Neuronal stem cell (in vitro differentiated cells): ENCODE measurements around the gene SKP2.

ENCODE experiments used
- DNase-seq: peaks from one replicate; pipeline ENCODE4 v3.0.0-alpha.2; 2013; ENCODE audit warnings: low spot score
- H2AFZ ChIP-seq: one replicate; pipeline ENCODE4 v1.6.1; 2013; ENCODE audit warnings: mild to moderate bottlenecking, low read length, inconsistent platforms
- H2AK5ac ChIP-seq: 2 replicates; pipeline ENCODE4 v1.6.1; 2013; ENCODE audit warnings: low read depth, mild to moderate bottlenecking, inconsistent platforms, low read length, moderate library complexity, mixed read lengths
- H2BK120ac ChIP-seq: 2 replicates; pipeline ENCODE4 v1.6.1; 2013; ENCODE audit warnings: low read depth, mild to moderate bottlenecking, inconsistent platforms, low read length, moderate library complexity, mixed read lengths
- H2BK12ac ChIP-seq: one replicate; pipeline ENCODE4 v1.6.1; 2013; ENCODE audit warnings: low read length, inconsistent platforms
- H2BK15ac ChIP-seq: 2 replicates; pipeline ENCODE4 v1.6.1; 2013; ENCODE audit warnings: mild to moderate bottlenecking, low read length, inconsistent platforms, mixed read lengths
- H2BK5ac ChIP-seq: one replicate; pipeline ENCODE4 v1.6.1; 2013; ENCODE audit warnings: inconsistent platforms, mild to moderate bottlenecking, low read length, moderate library complexity
- H3K14ac ChIP-seq: one replicate; pipeline ENCODE4 v1.6.1; 2013; ENCODE audit warnings: low read length, inconsistent platforms
- H3K18ac ChIP-seq: 2 replicates; pipeline ENCODE4 v1.6.1; 2013; ENCODE audit warnings: low read length, inconsistent platforms
- H3K23ac ChIP-seq: 2 replicates; pipeline ENCODE4 v1.6.1; 2013; ENCODE audit warnings: low read depth, mild to moderate bottlenecking, mixed read lengths, low read length, inconsistent platforms; ENCODE audit not compliant: poor library complexity
- H3K27ac ChIP-seq: replicated peaks from 3 replicates; pipeline ENCODE4 v1.5.1; 2013; ENCODE audit warnings: low read length, inconsistent platforms
- H3K27me3 ChIP-seq, 3 experiments: 2 replicates each; pipeline ENCODE4 v1.6.1; 2013; ENCODE audit warnings: low read length in 3 of 3, mild to moderate bottlenecking in 2 of 3, inconsistent platforms in 1 of 3, low read depth in 1 of 3, mixed read lengths in 1 of 3, moderate library complexity in 1 of 3; ENCODE audit not compliant: control insufficient read depth in 3 of 3, insufficient read depth in 3 of 3
- H3K36me3 ChIP-seq, 2 donors: replicated peaks in 1 of 2; 2 replicates each; pipeline ENCODE4 v1.6.1; 2013; ENCODE audit warnings: low read length in 2 of 2; ENCODE audit not compliant: control insufficient read depth in 2 of 2, insufficient read depth in 2 of 2
- H3K4ac ChIP-seq: 2 replicates; pipeline ENCODE4 v1.6.1; 2013; ENCODE audit warnings: inconsistent platforms, mild to moderate bottlenecking, low read length, moderate library complexity
- H3K4me1 ChIP-seq, 2 donors: 1 replicate in 1 of 2; 2 replicates in 1 of 2; pipeline ENCODE4 v1.6.1; 2013; ENCODE audit warnings: low read length in 2 of 2, low read depth in 1 of 2; ENCODE audit not compliant: control insufficient read depth in 2 of 2, insufficient read depth in 1 of 2
- H3K4me2 ChIP-seq: one replicate; pipeline ENCODE4 v1.6.1; 2013; ENCODE audit warnings: mild to moderate bottlenecking, low read length, inconsistent platforms; ENCODE audit not compliant: insufficient read depth, poor library complexity, severe bottlenecking
- H3K4me3 ChIP-seq, 2 donors: 2 replicates each; pipeline ENCODE4 v1.5.1; 2013; ENCODE audit warnings: low read length in 2 of 2, mild to moderate bottlenecking in 2 of 2, inconsistent platforms in 1 of 2, moderate library complexity in 1 of 2
- H3K79me1 ChIP-seq: one replicate; pipeline ENCODE4 v1.6.1; 2013; ENCODE audit warnings: low read depth, mild to moderate bottlenecking, inconsistent platforms, low read length, moderate library complexity
- H3K9ac ChIP-seq: one replicate; pipeline ENCODE4 v1.6.1; 2013; ENCODE audit warnings: mild to moderate bottlenecking, low read depth, low read length, inconsistent platforms; ENCODE audit not compliant: poor library complexity
- H3K9me3 ChIP-seq, 2 donors: replicated peaks in 1 of 2; 2 replicates each; pipeline versions ENCODE3 to v1.6.1; 2013; ENCODE audit warnings: low read length in 2 of 2, mild to moderate bottlenecking in 2 of 2, inconsistent platforms in 1 of 2, low read depth in 1 of 2, mixed read lengths in 1 of 2, moderate library complexity in 1 of 2; ENCODE audit not compliant: control insufficient read depth in 2 of 2, insufficient read depth in 1 of 2
- H4K8ac ChIP-seq: one replicate; pipeline ENCODE4 v1.6.1; 2013; ENCODE audit warnings: low read depth, mild to moderate bottlenecking, inconsistent platforms, low read length, moderate library complexity
- H4K91ac ChIP-seq: one replicate; pipeline ENCODE4 v1.6.1; 2013; ENCODE audit warnings: low read length, low read depth, mild to moderate bottlenecking, inconsistent platforms; ENCODE audit not compliant: poor library complexity
- WGBS, 2 donors: extraction: QIAGEN DNeasy Blood & Tissue Kit; methylation state at CpG; one replicate each; pipeline ENCODE4 v1.1.7; 2013; ENCODE audit warnings: missing lambda C conversion rate in 2 of 2, mixed read lengths in 1 of 2; ENCODE audit not compliant: insufficient read length in 2 of 2, insufficient replicate concordance in 1 of 2; ENCODE audit errors: extremely low coverage in 2 of 2; 5-methylcytosine and 5-hydroxymethylcytosine counted together

SKP2 gene

DNA sequence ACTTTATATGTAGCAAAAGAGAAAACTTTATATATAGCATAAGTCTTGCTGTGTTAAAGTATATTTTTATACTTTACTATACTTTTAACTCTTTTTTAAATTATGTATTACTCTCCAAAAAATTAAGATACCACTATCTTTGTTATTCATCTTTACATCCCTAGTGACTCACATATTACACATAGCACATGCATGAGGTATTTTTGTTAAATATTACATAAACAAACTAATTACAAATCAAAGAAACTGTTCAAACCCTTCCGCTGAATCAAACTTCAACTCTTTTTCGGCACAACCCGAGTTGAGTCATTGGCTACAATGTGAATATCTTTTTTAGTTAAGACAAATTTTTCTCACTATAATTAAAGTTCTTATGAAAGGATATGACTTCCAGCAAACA, 57.8 kb downstream of the SKP2 start:
- Histone ChIP-seq H3K9ac (no peak overlapping the region), H3K4me3 (no peak overlapping the region), H3K27me3 (no peaks in the 10 kb centered on the region), H3K18ac (no peak overlapping the region), H3K36me3 (peaks cover 5 to 85% of the 10 kb centered on the region in 2 donors), H2BK15ac (no peak overlapping the region), H3K4me1 (no peaks in the 10 kb centered on the region), H4K91ac (no peak overlapping the region), H2BK12ac (no peak overlapping the region), H3K14ac (no peak overlapping the region), H2BK5ac (no peak overlapping the region), H2AK5ac (no peak overlapping the region), H3K4me2 (no peak overlapping the region), H2BK120ac (no peak overlapping the region), H3K9me3 (no peaks in the 10 kb centered on the region), H2AFZ (no peak overlapping the region), H3K4ac (no peak overlapping the region), H4K8ac (no peak overlapping the region), H3K27ac (no peak overlapping the region), H3K23ac (no peak overlapping the region), H3K79me1 (no peaks in the 10 kb centered on the region)
- DNase-seq, result no peak
- no CpG with 5 or more reads among the region's 3 CpGs for WGBS, 2 donors

DNA sequence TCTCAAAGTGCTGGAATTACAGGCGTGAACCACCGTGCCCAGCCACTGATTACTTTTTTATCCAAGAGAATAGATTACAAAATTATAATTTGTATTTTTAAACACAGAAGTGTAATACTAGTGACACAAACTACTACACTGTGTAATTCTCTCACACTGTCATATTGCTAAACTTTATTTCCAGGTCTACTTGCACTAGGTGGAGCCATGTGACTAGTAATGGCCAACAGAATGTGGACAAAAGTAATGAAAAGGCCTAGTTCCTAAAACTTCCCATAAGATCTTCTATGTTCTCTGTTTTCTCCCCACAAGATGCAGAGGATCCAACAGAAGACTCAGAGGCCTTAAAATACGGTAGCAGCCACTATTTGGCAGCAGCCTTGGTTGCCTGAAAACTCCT, 62.5 kb downstream of the SKP2 start:
- H3K79me1 ChIP-seq, result no peaks in the 10 kb centered on the region
- H3K27ac ChIP-seq, result no peak overlapping the region
- H3K23ac ChIP-seq, result no peak overlapping the region
- H4K91ac ChIP-seq, result no peak overlapping the region
- no peak overlapping the region for H3K4ac ChIP-seq
- no peak for DNase-seq
- H2BK15ac ChIP-seq, result no peak overlapping the region
- H3K4me1 ChIP-seq, result no peaks in the 10 kb centered on the region
- H3K4me3 ChIP-seq, result no peak overlapping the region
- no peak overlapping the region for H2BK120ac ChIP-seq
- no peak overlapping the region for H2BK5ac ChIP-seq
- H3K27me3 ChIP-seq, result no peaks in the 10 kb centered on the region
- H3K14ac ChIP-seq, result no peak overlapping the region
- no peak overlapping the region for H2AK5ac ChIP-seq
- no peak overlapping the region for H2BK12ac ChIP-seq
- H2AFZ ChIP-seq, result no peak overlapping the region
- no peak overlapping the region for H4K8ac ChIP-seq
- no peak overlapping the region for H3K18ac ChIP-seq
- H3K4me2 ChIP-seq, result no peak overlapping the region
- H3K9me3 ChIP-seq, result no peaks in the 10 kb centered on the region
- WGBS, 2 donors, result no CpG with 5 or more reads among the region's 3 CpGs
- H3K9ac ChIP-seq, result no peak overlapping the region
- H3K36me3 ChIP-seq, result peaks cover 2 to 94% of the 10 kb centered on the region in 2 donors

DNA sequence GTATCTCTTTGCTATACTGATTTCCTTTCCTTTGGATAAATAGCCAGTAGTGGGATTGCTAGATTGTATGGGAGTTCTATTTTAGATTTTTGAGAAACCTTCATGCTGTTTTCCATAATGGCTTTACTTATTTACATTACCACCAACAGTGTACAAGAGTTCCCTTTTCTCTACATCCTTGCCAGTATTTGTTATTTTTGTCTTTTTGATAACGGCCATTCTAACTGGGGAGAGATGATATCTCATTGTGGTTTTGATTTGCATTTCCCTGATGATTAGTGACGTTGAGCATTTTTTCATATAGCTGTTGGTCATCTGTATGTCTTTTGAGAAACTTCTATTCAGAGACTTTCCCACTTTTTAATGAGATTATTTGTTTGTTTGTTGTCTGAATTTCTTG, 64.0 kb downstream of the SKP2 start:
- H4K91ac ChIP-seq, result no peak overlapping the region
- H3K4me3 ChIP-seq, result no peak overlapping the region
- DNase-seq, result no peak
- H2BK12ac ChIP-seq, result no peak overlapping the region
- H2BK15ac ChIP-seq, result no peak overlapping the region
- no peak overlapping the region for H3K23ac ChIP-seq
- H2AFZ ChIP-seq, result no peak overlapping the region
- H3K14ac ChIP-seq, result no peak overlapping the region
- no peaks in the 10 kb centered on the region for H3K27me3 ChIP-seq
- no peak overlapping the region for H3K4ac ChIP-seq
- no peaks in the 10 kb centered on the region for H3K4me1 ChIP-seq
- WGBS, 2 donors, result no CpG with 5 or more reads among the region's 2 CpGs
- H3K79me1 ChIP-seq, result no peaks in the 10 kb centered on the region
- H2BK120ac ChIP-seq, result no peak overlapping the region
- no peak overlapping the region for H3K9ac ChIP-seq
- H2AK5ac ChIP-seq, result no peak overlapping the region
- H2BK5ac ChIP-seq, result no peak overlapping the region
- H3K18ac ChIP-seq, result no peak overlapping the region
- no peak overlapping the region for H3K4me2 ChIP-seq
- H3K27ac ChIP-seq, result no peak overlapping the region
- H3K36me3 ChIP-seq, result peaks cover 6 to 94% of the 10 kb centered on the region in 2 donors
- H3K9me3 ChIP-seq, result no peaks in the 10 kb centered on the region
- H4K8ac ChIP-seq, result no peak overlapping the region

DNA sequence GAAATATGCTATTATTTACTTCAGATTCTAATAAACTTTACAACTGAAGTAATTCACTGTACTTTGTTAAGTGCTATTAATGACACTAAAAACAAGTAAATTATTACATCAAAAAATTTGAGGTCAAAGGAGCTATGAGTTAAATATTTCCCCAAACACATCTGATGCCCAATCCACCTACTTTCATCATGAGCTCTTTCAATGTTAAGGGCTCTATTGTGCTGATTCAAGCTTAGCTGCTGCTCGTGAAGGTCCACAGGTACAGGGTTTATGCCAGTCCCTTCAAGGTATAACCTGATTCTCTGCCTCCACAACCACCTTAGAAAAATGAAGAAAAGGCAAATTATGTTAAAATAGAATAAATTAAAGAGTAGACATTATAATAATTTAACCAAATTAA, 65.7 kb downstream of the SKP2 start:
- no peak overlapping the region for H2AFZ ChIP-seq
- H3K4ac ChIP-seq, result no peak overlapping the region
- no peaks in the 10 kb centered on the region for H3K9me3 ChIP-seq
- H2AK5ac ChIP-seq, result no peak overlapping the region
- no peak overlapping the region for H4K91ac ChIP-seq
- H4K8ac ChIP-seq, result no peak overlapping the region
- no peak overlapping the region for H3K9ac ChIP-seq
- H2BK5ac ChIP-seq, result no peak overlapping the region
- H3K14ac ChIP-seq, result no peak overlapping the region
- H3K4me2 ChIP-seq, result no peak overlapping the region
- no peak overlapping the region for H3K4me3 ChIP-seq
- no peak overlapping the region for H3K18ac ChIP-seq
- H3K79me1 ChIP-seq, result no peaks in the 10 kb centered on the region
- no CpG with 5 or more reads among the region's 1 CpG for WGBS, 2 donors
- H3K27me3 ChIP-seq, result no peaks in the 10 kb centered on the region
- no peak for DNase-seq
- H2BK120ac ChIP-seq, result no peak overlapping the region
- no peak overlapping the region for H2BK15ac ChIP-seq
- no peak overlapping the region for H2BK12ac ChIP-seq
- no peak overlapping the region for H3K27ac ChIP-seq
- H3K36me3 ChIP-seq, result peaks cover 5 to 95% of the 10 kb centered on the region in 2 donors
- no peaks in the 10 kb centered on the region for H3K4me1 ChIP-seq
- H3K23ac ChIP-seq, result no peak overlapping the region
